ENCODE results near the gene PPP1R13B. TPM values are rescaled to one million over a fixed set of nuclear protein-coding genes. Genes with fewer than 3 reads are reported as not detected.

The PPP1R13B gene
- total and polyA plus RNA-seq, 12 donors = 21.6 to 124 (median 75.5) TPM

DNA sequence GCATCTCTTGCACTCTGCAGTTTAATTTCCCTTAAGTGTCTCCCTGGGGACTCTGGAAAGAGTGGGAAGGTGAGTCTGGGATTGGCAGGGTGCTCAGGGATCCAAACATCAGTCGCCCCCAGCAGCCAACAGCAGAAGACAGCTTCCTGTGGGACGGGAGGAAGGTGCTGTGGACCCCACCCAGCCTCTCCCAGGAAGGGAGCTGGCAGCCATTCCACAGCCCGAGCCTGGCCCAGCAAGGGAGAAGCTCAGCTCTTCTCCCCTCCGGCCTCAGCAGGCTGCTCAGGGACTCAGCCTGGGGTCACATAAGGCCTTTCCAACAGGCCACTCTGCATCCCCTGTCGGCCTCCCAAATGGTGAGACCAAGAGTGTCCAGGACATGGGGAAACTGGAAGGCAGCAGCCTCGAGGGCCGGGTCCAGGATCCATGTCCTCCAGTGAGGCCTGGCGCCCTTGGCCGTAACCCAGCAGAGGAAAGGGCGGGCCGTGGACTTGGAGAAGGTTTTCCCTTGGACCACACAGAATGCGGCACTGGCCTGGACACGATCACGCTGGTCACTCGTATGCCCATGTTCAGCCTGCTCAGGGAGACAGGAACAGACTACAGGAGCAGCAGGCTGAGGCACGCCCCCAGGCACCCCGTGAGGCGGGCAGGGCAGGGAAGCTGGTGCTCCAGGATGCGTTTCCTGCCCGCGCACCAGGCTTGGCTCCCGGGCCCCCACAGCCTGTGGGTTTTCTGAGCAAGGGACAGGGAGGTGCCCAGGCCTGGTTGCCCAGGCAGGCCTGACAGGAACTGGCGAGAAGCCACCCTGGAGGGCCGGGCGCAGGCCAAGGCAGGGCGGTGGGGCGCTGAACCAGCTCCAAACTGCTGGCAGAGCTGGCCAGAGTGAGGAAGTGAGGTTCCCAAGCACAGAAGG lies 135.6 kb downstream of the PPP1R13B start:
- peak; percentile 45 to 71 for DNase-seq
- H3K4me1 ChIP-seq = peaks cover 20 to 72% (median 44%) of the 10 kb centered on the region in 9 donors

DNA sequence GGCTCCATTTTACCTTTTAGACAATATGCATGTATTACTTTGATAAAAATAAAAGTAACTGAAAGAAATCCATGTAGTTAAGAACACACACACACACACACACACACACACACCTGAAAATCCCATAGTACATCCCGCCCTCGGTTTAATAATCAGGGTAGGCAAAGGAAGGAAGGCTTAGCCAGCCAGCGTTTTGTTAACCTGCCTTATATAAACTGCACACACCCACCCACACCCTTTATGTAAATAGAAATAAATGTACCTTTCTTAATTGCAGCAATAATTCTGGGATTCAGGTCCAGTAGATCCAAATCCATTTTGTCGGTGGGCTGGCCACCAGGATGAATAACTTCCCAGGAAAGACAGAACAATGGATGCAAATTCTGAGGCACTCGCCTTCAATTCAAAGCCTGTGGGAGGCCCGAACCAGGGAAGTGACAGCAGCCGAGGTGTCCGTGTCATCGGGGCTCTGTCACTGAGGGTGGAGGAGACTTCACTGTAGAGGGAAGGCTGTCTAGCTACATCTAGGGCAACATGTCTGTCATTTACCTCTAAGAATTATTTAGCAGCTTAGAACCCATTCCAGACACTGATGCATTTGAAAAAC lies 136.5 kb downstream of the PPP1R13B start:
- Histone ChIP-seq H3K27ac (peak overlapping the region in 8 of 10 donors; percentile 36 to 80 (median 68)), H3K4me1 (peaks cover 16 to 76% (median 38%) of the 10 kb centered on the region in 9 donors), H3K27me3 (no peaks in the 10 kb centered on the region), H3K9me3 (no peaks in the 10 kb centered on the region), H3K36me3 (peaks cover 0 to 32% (median 0%) of the 10 kb centered on the region in 9 donors), H3K4me3 (no peak overlapping the region)
- ATAC-seq = no peak
- 61 to 63% methylated on average over 9 of the region's 9 CpGs for WGBS, 2 donors
- no peak for DNase-seq
- intact Hi-C loops (cut with DNase I) = no loop called here
- no peak for TF ChIP-seq CTCF (IDR thresholded peaks at IDR 0.05)

More for the DNA sequence above, 135.6 kb downstream of the PPP1R13B start:
- Histone ChIP-seq H3K27me3 (no peaks in the 10 kb centered on the region), H3K4me3 (peak overlapping the region in 1 of 10 donors; percentile 21), H3K27ac (peak overlapping the region; percentile 36 to 80 (median 68)), H3K9me3 (no peaks in the 10 kb centered on the region), H3K36me3 (peaks cover 0 to 23% (median 0%) of the 10 kb centered on the region in 9 donors)
- WGBS, 2 donors = 41 to 51% methylated on average over 27 of the region's 27 CpGs
- intact Hi-C loops (cut with DNase I) = no loop called here
- TF ChIP-seq CTCF (IDR thresholded peaks at IDR 0.05) = no peak
- ATAC-seq = peak in 6 of 8 donors; percentile 5 to 39 (median 12)

- H3K27ac ChIP-seq = no peak overlapping the region
- intact Hi-C loops (cut with DNase I) = loop anchor here in 1 of 10 donors (10.0 kb wide), 1 partner anchor 135 kb away; no protein-coding TSS in a partner anchor
- H3K36me3 ChIP-seq = peaks cover 0 to 43% (median 0%) of the 10 kb centered on the region in 9 donors
- no peaks in the 10 kb centered on the region for H3K9me3 ChIP-seq
- 89 to 92% methylated on average over 15 of the region's 15 CpGs for WGBS, 2 donors
- ATAC-seq = no peak
- no peak for TF ChIP-seq CTCF (IDR thresholded peaks at IDR 0.05)
- no peak overlapping the region for H3K4me3 ChIP-seq
- H3K4me1 ChIP-seq = peaks cover 19 to 86% (median 39%) of the 10 kb centered on the region in 9 donors
- DNase-seq = no peak
- H3K27me3 ChIP-seq = no peaks in the 10 kb centered on the region
These were observed 137.6 kb downstream of the PPP1R13B start for GRCh38 chr14:103709814-103710213.

GRCh38 chr14:103708750-103709187 lies 138.6 kb downstream of the PPP1R13B start:
- peaks cover 19 to 86% (median 38%) of the 10 kb centered on the region in 9 donors for H3K4me1 ChIP-seq
- peaks cover 0 to 53% (median 2%) of the 10 kb centered on the region in 9 donors for H3K36me3 ChIP-seq
- 53 to 66% methylated on average over 18 of the region's 18 CpGs for WGBS, 2 donors
- H3K9me3 ChIP-seq = no peaks in the 10 kb centered on the region
- H3K4me3 ChIP-seq = peak overlapping the region in 1 of 10 donors; percentile 8
- H3K27ac ChIP-seq = peak overlapping the region in 1 of 10 donors; percentile 41
- no peak for DNase-seq
- intact Hi-C loops (cut with DNase I) = loop anchor here in 1 of 10 donors (10.0 kb wide), 1 partner anchor 134 kb away; no protein-coding TSS in a partner anchor
- ATAC-seq = peak in 4 of 8 donors; percentile 13 to 31 (median 20)
- no peaks in the 10 kb centered on the region for H3K27me3 ChIP-seq
- no peak for TF ChIP-seq CTCF (IDR thresholded peaks at IDR 0.05)
